SH-SY5Y (cell line): ENCODE results near the gene IFI27L2.

Source experiments
- GATA2 ChIP-seq: IDR thresholded peaks from 2 replicates; pipeline ENCODE4 v1.6.1; 2011; ENCODE audit warnings: mild to moderate bottlenecking, low read depth, low read length
- GATA3 ChIP-seq: IDR thresholded peaks from 2 replicates; pipeline ENCODE4 v1.6.1; 2011; ENCODE audit warnings: low read depth, mild to moderate bottlenecking, low read length, moderate library complexity

- TF ChIP-seq GATA2: no peak
- no peak for TF ChIP-seq GATA3
Measured at GRCh38 chr14:94139006-94139405, 9.6 kb upstream of the IFI27L2 start.
